ENCODE results near the gene BUB3.

DNA sequence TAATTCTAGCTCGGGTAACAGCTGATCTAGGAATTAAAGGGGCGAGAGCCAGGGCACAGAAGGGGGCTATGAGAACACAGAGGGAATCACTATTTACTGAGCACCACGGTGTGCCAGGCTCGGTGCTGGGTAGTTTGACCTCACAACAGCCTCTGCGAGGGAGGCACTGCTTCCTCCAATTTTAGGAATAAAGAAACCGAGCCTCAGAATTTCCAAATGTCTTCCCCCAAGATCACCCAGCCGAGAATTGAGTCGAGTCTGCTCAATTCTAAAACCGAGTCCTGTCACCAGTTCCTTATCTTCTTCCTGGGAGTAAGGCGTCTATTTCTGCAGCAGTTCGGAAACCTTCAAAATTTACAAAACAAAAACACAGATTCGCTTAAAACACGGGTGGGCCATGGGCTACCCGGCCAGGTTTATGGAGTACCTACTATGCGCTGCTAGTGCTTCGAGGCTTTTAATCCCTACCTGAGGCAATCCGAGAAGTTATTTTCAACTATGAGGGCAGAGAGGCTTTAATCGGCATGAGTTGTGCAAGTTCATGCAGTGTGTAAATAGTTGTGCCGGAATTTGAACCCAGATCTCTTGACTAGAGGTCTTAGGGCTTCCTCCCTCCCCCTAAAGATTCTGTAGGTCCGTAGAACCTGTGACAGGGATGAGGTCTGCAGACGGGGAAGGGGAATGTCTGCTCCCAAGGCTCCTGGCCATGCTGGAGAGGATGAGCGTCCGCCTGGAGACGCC is 7.1 kb upstream of the BUB3 start:
- TF ChIP-seq TAF1 (IDR thresholded peaks at IDR 0.05; ENCODE audit: low read depth, low read length) (no peak), POLR2AphosphoS5 (IDR thresholded peaks at IDR 0.05; ENCODE audit: low read depth, low read length) (no peak), POLR2A (IDR thresholded peaks at IDR 0.05; ENCODE audit: low read depth, low read length) (no peak), SPI1 (IDR thresholded peaks at IDR 0.05; ENCODE audit: low read depth, low read length) (no peak)
